Keratinocyte (primary cell): ENCODE data around the gene LCTL. TPM values are rescaled to one million over a fixed set of nuclear protein-coding genes. Genes with fewer than 3 reads are reported as not detected.

Experiments used
- DNase-seq: peaks from one replicate; pipeline ENCODE4 v3.0.0-alpha.2; 2011; ENCODE audit warnings: low read depth, missing footprints, low spot score
- FAIRE-seq: peaks from 2 replicates; lab custom pipeline; 2011; peaks lifted over from hg19 to GRCh38; lab: Jason Lieb, UNC
- H2AFZ ChIP-seq: 2 replicates; pipeline ENCODE4 v1.6.0; 2012; ENCODE audit warnings: low read length, control low read depth, inconsistent platforms; ENCODE audit not compliant: control insufficient read depth
- H3K27ac ChIP-seq: 2 replicates; pipeline ENCODE4 v1.5.1; 2011; ENCODE audit warnings: low read length; ENCODE audit not compliant: control insufficient read depth, insufficient read depth
- H3K27me3 ChIP-seq: 3 replicates; pipeline ENCODE4 v1.6.0; 2011; ENCODE audit warnings: low read length; ENCODE audit not compliant: control insufficient read depth, insufficient read depth; ENCODE audit errors: extremely low read depth
- H3K36me3 ChIP-seq, 2 experiments: 2 replicates in 1 of 2; 3 replicates in 1 of 2; pipeline ENCODE4 v1.5.1; 2011; ENCODE audit warnings: low read length in 2 of 2, mild to moderate bottlenecking in 1 of 2; ENCODE audit not compliant: control insufficient read depth in 2 of 2, insufficient read depth in 2 of 2; ENCODE audit errors: extremely low read depth in 1 of 2
- H3K4me1 ChIP-seq: 3 replicates; pipeline ENCODE4 v1.5.1; 2011; ENCODE audit warnings: low read length; ENCODE audit not compliant: control insufficient read depth, insufficient read depth; ENCODE audit errors: extremely low read depth
- H3K4me2 ChIP-seq: 3 replicates; pipeline ENCODE4 v1.6.0; 2011; ENCODE audit warnings: low read depth, low read length; ENCODE audit not compliant: control insufficient read depth, insufficient read depth; ENCODE audit errors: extremely low read depth
- H3K4me3 ChIP-seq, 3 experiments: fragments of 200-600 bp in 1 of 3; sonication (generic) in 1 of 3; 2 replicates in 2 of 3; 3 replicates in 1 of 3; pipeline ENCODE4 v1.5.1; 2011 to 2016; ENCODE audit warnings: low read length in 3 of 3, mild to moderate bottlenecking in 3 of 3, control low read depth in 2 of 3, inconsistent platforms in 1 of 3, low read depth in 1 of 3, mixed read lengths in 1 of 3, mixed run types in 1 of 3, moderate library complexity in 1 of 3; ENCODE audit not compliant: control insufficient read depth in 2 of 3, insufficient read depth in 2 of 3; ENCODE audit errors: extremely low read depth in 1 of 3
- H3K79me2 ChIP-seq: 2 replicates; pipeline ENCODE4 v1.6.0; 2012; ENCODE audit warnings: low read length; ENCODE audit not compliant: control insufficient read depth, insufficient read depth
- H3K9ac ChIP-seq: 3 replicates; pipeline ENCODE4 v1.6.0; 2011; ENCODE audit warnings: low read length; ENCODE audit not compliant: control insufficient read depth, insufficient read depth; ENCODE audit errors: extremely low read depth
- H3K9me1 ChIP-seq: 3 replicates; pipeline ENCODE4 v1.6.0; 2011; ENCODE audit warnings: low read length; ENCODE audit not compliant: control insufficient read depth, insufficient read depth; ENCODE audit errors: extremely low read depth
- H3K9me3 ChIP-seq: 2 replicates; pipeline ENCODE4 v1.5.1; 2012; ENCODE audit warnings: low read depth, low read length; ENCODE audit not compliant: control insufficient read depth
- H4K20me1 ChIP-seq: 3 replicates; pipeline ENCODE4 v1.6.0; 2011; ENCODE audit warnings: low read length; ENCODE audit not compliant: control insufficient read depth, insufficient read depth; ENCODE audit errors: extremely low read depth
- CTCF ChIP-seq, 3 experiments: IDR thresholded peaks in 1 of 3; conservative IDR thresholded peaks in 1 of 3; optimal IDR thresholded peaks in 1 of 3; 2 replicates in 2 of 3; 3 replicates in 1 of 3; pipeline versions ENCODE3 to v1.5.1; 2011; ENCODE audit warnings: low read length in 3 of 3, mild to moderate bottlenecking in 3 of 3, moderate library complexity in 2 of 3, control low read depth in 1 of 3, inconsistent platforms in 1 of 3; ENCODE audit not compliant: insufficient read depth in 2 of 3; ENCODE audit errors: extremely low read depth in 1 of 3
- EZH2 ChIP-seq: IDR thresholded peaks from one replicate; pipeline ENCODE4 v1.6.1; 2012; ENCODE audit warnings: inconsistent platforms, mild to moderate bottlenecking, low read length, moderate library complexity
- dilution Hi-C: fragments of 300-500 bp; cut with MboI; formaldehyde crosslinking; loops from one replicate; pipeline ENCODE4 v1.7.0; 2020; ENCODE audit warnings: low sequenced_read_pairs; ENCODE audit not compliant: extremely low pct_ligation_motif_present
- polyA plus RNA-seq, 5 experiments: library from polyadenylated mRNA; depleted of rRNA in 3 of 5; stranded (reverse) in 3 of 5; stranded (forward) in 1 of 5; unstranded in 1 of 5; fragments of >200 nt; gene quantifications; 1 replicate in 1 of 5; 2 replicates in 3 of 5; 3 replicates in 1 of 5; pipeline versions ENCODE4 v1.2.1 to v1.2.3, GENCODE V29; 2011 to 2012; ENCODE audit warnings: missing spikeins in 2 of 5, low read depth in 1 of 5, low replicate concordance in 1 of 5

The LCTL gene
- polyA plus RNA-seq, 1 donor (not counting 4 experiments of a cell fraction or from before 2014, with no cell fraction given): 0.38 TPM

- no peaks in the 10 kb centered on the region for H4K20me1 ChIP-seq
- no peaks in the 10 kb centered on the region for H3K36me3 ChIP-seq
- no peak overlapping the region for H3K27ac ChIP-seq
- FAIRE-seq (no peak), DNase-seq (no peak)
- H3K9me3 ChIP-seq: no peaks in the 10 kb centered on the region
- H3K27me3 ChIP-seq: no peaks in the 10 kb centered on the region
- TF ChIP-seq CTCF (optimal IDR thresholded peaks at IDR 0.05 in 1 of 3, IDR thresholded peaks at IDR 0.05 in 1 of 3, conservative IDR thresholded peaks at IDR 0.05 in 1 of 3; ENCODE audit: extremely low read depth in 1 of 3, insufficient read depth in 2 of 3, low read length in 3 of 3) (no peak), EZH2 (no peak)
- dilution Hi-C loops: no loop called here
- H3K9ac ChIP-seq: no peak overlapping the region
- no peak overlapping the region for H3K4me2 ChIP-seq
- H3K4me3 ChIP-seq: no peak overlapping the region
- no peaks in the 10 kb centered on the region for H3K79me2 ChIP-seq
- no peaks in the 10 kb centered on the region for H3K9me1 ChIP-seq
- no peak overlapping the region for H2AFZ ChIP-seq
- H3K4me1 ChIP-seq: no peaks in the 10 kb centered on the region
Observed at GRCh38 chr15:66558271-66558670, 7.5 kb downstream of the LCTL start.

GRCh38 chr15:66555685-66556084, 10.1 kb downstream of the LCTL start:
- Histone ChIP-seq H3K9ac (no peak overlapping the region), H3K27me3 (no peaks in the 10 kb centered on the region), H3K27ac (no peak overlapping the region), H3K79me2 (no peaks in the 10 kb centered on the region), H3K9me3 (no peaks in the 10 kb centered on the region), H3K4me2 (no peak overlapping the region), H3K36me3 (no peaks in the 10 kb centered on the region), H3K9me1 (no peaks in the 10 kb centered on the region), H2AFZ (no peak overlapping the region), H3K4me3 (no peak overlapping the region), H3K4me1 (peaks cover 9% of the 10 kb centered on the region), H4K20me1 (no peaks in the 10 kb centered on the region)
- FAIRE-seq (no peak), DNase-seq (no peak)
- TF ChIP-seq EZH2: no peak
- TF ChIP-seq CTCF (optimal IDR thresholded peaks at IDR 0.05 in 1 of 3, IDR thresholded peaks at IDR 0.05 in 1 of 3, conservative IDR thresholded peaks at IDR 0.05 in 1 of 3; ENCODE audit: extremely low read depth in 1 of 3, insufficient read depth in 2 of 3, low read length in 3 of 3): no peak
- dilution Hi-C loops: no loop called here
